Esophagus muscularis mucosa (tissue), 4 donors: ENCODE measurements around the gene EIF4E2. TPM values are rescaled to one million over a fixed set of nuclear protein-coding genes. Genes with fewer than 3 reads are reported as not detected.
"Not testable (repeated sequence)": the region's sequence is repeated elsewhere in the genome, so short reads cannot be mapped to it uniquely, and the experiment has no call there.

Experiments used
- DNase-seq: peaks from one replicate; pipeline ENCODE4 v3.0.0-alpha.2; 2017; ENCODE audit errors: extremely low spot score
- H3K27ac ChIP-seq, 4 donors: fragments of 200-600 bp; sonication (generic); replicated peaks in 1 of 4; 1 replicate in 3 of 4; 2 replicates in 1 of 4; pipeline ENCODE4 v1.5.1; 2016 to 2019; ENCODE audit warnings: mild to moderate bottlenecking in 1 of 4
- H3K27me3 ChIP-seq, 4 donors: fragments of 200-600 bp; sonication (generic); one replicate each; pipeline versions ENCODE4 v1.5.1 to v1.6.0; 2016 to 2019
- H3K36me3 ChIP-seq, 4 donors: fragments of 200-600 bp; sonication (generic); one replicate each; pipeline ENCODE4 v1.5.1; 2016 to 2019
- H3K4me1 ChIP-seq, 4 donors: fragments of 200-600 bp; sonication (generic); one replicate each; pipeline ENCODE4 v1.5.1; 2016 to 2019
- H3K4me3 ChIP-seq, 4 donors: fragments of 200-600 bp; sonication (generic); 1 replicate in 2 of 4; 2 replicates in 2 of 4; pipeline ENCODE4 v1.5.1; 2016 to 2019; ENCODE audit warnings: mild to moderate bottlenecking in 4 of 4, moderate library complexity in 1 of 4
- H3K9me3 ChIP-seq, 4 donors: fragments of 200-600 bp; sonication (generic); 1 replicate in 3 of 4; 2 replicates in 1 of 4; pipeline ENCODE4 v1.5.1; 2016 to 2019
- CTCF ChIP-seq, 3 experiments: fragments of 200-600 bp in 2 of 3; fragments of 450-650 bp in 1 of 3; sonication (generic) in 2 of 3; IDR thresholded peaks; one replicate each; pipeline ENCODE4 v1.5.1; 2017 to 2019; ENCODE audit warnings: antibody characterized with exemption in 3 of 3, mild to moderate bottlenecking in 2 of 3, moderate library complexity in 1 of 3
- EP300 ChIP-seq: sonication (generic); formaldehyde crosslinking; IDR thresholded peaks from one replicate; pipeline ENCODE4 v1.6.1; 2017; ENCODE audit warnings: antibody characterized with exemption
- POLR2A ChIP-seq: fragments of 450-650 bp; IDR thresholded peaks from one replicate; pipeline ENCODE4 v1.6.1; 2017; ENCODE audit warnings: antibody characterized with exemption, moderate library complexity, mild to moderate bottlenecking, low read depth
- POLR2AphosphoS5 ChIP-seq, 2 donors: sonication (generic); formaldehyde crosslinking; IDR thresholded peaks; one replicate each; pipeline ENCODE4 v1.6.1; 2017; ENCODE audit warnings: antibody characterized with exemption in 2 of 2
- WGBS: methylation state at CpG from one replicate; pipeline ENCODE4 v1.1.5; 2018; 5-methylcytosine and 5-hydroxymethylcytosine counted together
- intact Hi-C: fragments of 100-400 bp; cut with DNase I; formaldehyde crosslinking; loops from one replicate; pipeline ENCODE4 v1.15.1; 2023
- total RNA-seq, 4 donors: library from RNA; depleted of rRNA; stranded (reverse); fragments of >200 nt; gene quantifications; one replicate each; pipeline versions ENCODE4 v1.1.0 to v1.2.1, GENCODE V29; 2016

The EIF4E2 gene
- total RNA-seq, 4 donors from 2014 or later = 37.0 to 55.8 (median 44.2) TPM

- DNase-seq = no peak
- no peak for TF ChIP-seq POLR2A
- no peak for TF ChIP-seq CTCF (IDR thresholded peaks at IDR 0.05)
- TF ChIP-seq POLR2AphosphoS5 (IDR thresholded peaks at IDR 0.05) = no peak
- TF ChIP-seq EP300 = no peak
- Histone ChIP-seq H3K27me3 (peaks cover 0 to 44% (median 1%) of the 10 kb centered on the region in 4 donors), H3K36me3 (no peaks in the 10 kb centered on the region), H3K27ac (no peak overlapping the region), H3K9me3 (no peaks in the 10 kb centered on the region), H3K4me1 (peaks cover 1 to 3% (median 2%) of the 10 kb centered on the region in 4 donors), H3K4me3 (no peak overlapping the region)
- WGBS = 87% methylated on average over 4 of the region's 9 CpGs
- intact Hi-C loops = no loop called here
Observed at GRCh38 chr2:232530626-232531260, 19.7 kb upstream of the EIF4E2 start.

- WGBS = 64% methylated on average over 9 of the region's 9 CpGs
- H3K27me3 ChIP-seq = peaks cover 0 to 46% (median 3%) of the 10 kb centered on the region in 4 donors
- intact Hi-C loops = no loop called here
- H3K27ac ChIP-seq = no peak overlapping the region
- DNase-seq = no peak
- TF ChIP-seq EP300 (no peak), CTCF (IDR thresholded peaks at IDR 0.05) (no peak), POLR2A (no peak), POLR2AphosphoS5 (IDR thresholded peaks at IDR 0.05) (no peak)
- no peak overlapping the region for H3K4me3 ChIP-seq
- H3K36me3 ChIP-seq = no peaks in the 10 kb centered on the region
- H3K4me1 ChIP-seq = no peaks in the 10 kb centered on the region
- peaks cover 0 to 8% (median 7%) of the 10 kb centered on the region in 4 donors for H3K9me3 ChIP-seq
Observed at GRCh38 chr2:232532419-232532818, 18.1 kb upstream of the EIF4E2 start.

GRCh38 chr2:232532821-232533220, 17.7 kb upstream of the EIF4E2 start:
- H3K36me3 ChIP-seq, H3K9me3 ChIP-seq, DNase-seq, intact Hi-C loops, H3K27ac ChIP-seq, H3K4me3 ChIP-seq, H3K4me1 ChIP-seq: not testable (repeated sequence)
- peaks cover 0 to 50% (median 3%) of the 10 kb centered on the region in 4 donors for H3K27me3 ChIP-seq
- 86% methylated on average over 5 of the region's 7 CpGs for WGBS

- TF ChIP-seq POLR2A (no peak), EP300 (no peak), POLR2AphosphoS5 (IDR thresholded peaks at IDR 0.05) (no peak), CTCF (IDR thresholded peaks at IDR 0.05) (no peak)
- Histone ChIP-seq H3K27me3 (peaks cover 0 to 63% (median 3%) of the 10 kb centered on the region in 4 donors), H3K36me3 (no peaks in the 10 kb centered on the region), H3K27ac (no peak overlapping the region), H3K9me3 (peaks cover 0 to 8% (median 7%) of the 10 kb centered on the region in 4 donors), H3K4me3 (no peak overlapping the region), H3K4me1 (no peaks in the 10 kb centered on the region)
- DNase-seq = no peak
- intact Hi-C loops = no loop called here
- 71% methylated on average over 1 of the region's 13 CpGs for WGBS
Observed at GRCh38 chr2:232533944-232534710, 16.4 kb upstream of the EIF4E2 start.

GRCh38 chr2:232534940-232535651, 15.4 kb upstream of the EIF4E2 start:
- no peak for DNase-seq

More at GRCh38 chr2:232534940-232535651, 15.4 kb upstream of the EIF4E2 start:
- peaks cover 0 to 8% (median 7%) of the 10 kb centered on the region in 4 donors for H3K9me3 ChIP-seq
- no peak for TF ChIP-seq EP300
- no peak for TF ChIP-seq POLR2AphosphoS5 (IDR thresholded peaks at IDR 0.05)
- no peak for TF ChIP-seq CTCF (IDR thresholded peaks at IDR 0.05)
- TF ChIP-seq POLR2A = no peak
- H3K27ac ChIP-seq = no peak overlapping the region
- H3K27me3 ChIP-seq = peaks cover 0 to 73% (median 8%) of the 10 kb centered on the region in 4 donors
- 86% methylated on average over 8 of the region's 14 CpGs for WGBS
- H3K4me1 ChIP-seq = no peaks in the 10 kb centered on the region
- no peak overlapping the region for H3K4me3 ChIP-seq
- intact Hi-C loops = no loop called here
- no peaks in the 10 kb centered on the region for H3K36me3 ChIP-seq
